ENCODE measurements around the gene OSBPL2. TPM values are rescaled to one million over a fixed set of nuclear protein-coding genes. Genes with fewer than 3 reads are reported as not detected.
A peak's percentile ranks its signal among the peaks of the same experiment; 100 is the strongest.

OSBPL2 gene
- total and polyA plus RNA-seq, 9 of the 15 experiments (the other 6 are each of a cell fraction or from before 2014, with no cell fraction given), result 2.5 to 25.6 (median 14.1) TPM

DNA sequence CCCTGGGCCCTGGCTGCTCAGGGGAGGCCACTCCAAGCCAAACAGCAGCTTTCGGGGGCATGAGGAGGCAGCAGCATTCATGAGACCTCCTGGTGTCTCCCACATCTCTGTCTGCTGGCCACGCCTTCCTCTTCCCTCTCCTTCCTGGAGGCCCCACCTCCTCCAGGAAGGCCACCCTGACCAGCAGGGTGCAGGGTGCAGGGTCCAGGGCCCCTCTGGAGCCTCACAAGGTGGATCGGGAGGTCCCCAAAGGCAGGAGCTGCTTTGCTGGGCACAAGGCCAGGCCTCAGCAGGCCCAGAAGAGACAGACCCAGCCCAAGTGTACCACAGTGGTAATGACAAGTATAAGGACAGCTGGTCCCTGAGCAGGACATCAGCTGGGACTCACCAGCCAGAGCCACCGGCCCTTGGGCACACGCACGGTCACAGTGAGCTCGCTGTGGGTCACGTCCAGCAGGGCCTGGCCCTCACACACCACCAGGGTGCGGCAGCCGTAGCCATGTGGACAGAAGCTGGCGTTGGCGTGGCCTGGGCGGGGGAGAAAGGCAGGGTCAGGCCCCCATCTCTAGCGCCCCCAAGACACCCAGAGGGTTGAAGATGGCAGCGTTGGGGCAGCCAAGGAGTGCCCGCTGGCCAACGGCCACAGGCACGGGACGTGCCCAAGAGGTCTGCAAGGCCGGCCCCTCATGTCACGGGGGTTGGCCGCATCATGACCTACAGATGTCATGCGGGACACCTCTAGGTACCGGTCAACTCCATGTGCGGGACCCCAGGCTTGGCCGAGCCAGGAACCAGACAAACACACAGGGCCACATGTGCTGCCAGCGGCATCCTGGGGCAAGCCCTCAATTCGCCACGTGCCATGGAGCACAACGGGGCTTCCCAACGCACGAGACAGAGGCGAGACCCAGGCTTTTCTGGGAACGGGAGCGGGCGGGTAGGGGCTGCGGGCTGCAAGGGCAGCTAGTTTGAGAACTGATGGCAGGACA, 91.4 kb downstream of the OSBPL2 start:
- Histone ChIP-seq H3K27me3 (ENCODE audit: control insufficient read depth in 2 of 2, insufficient read depth in 2 of 2, low read length in 2 of 2) (no peaks in the 10 kb centered on the region), H3K4me1 (replicated peaks in 1 of 2; ENCODE audit: control insufficient read depth in 2 of 2, insufficient read depth in 2 of 2, low read length in 2 of 2) (peaks cover 0 to 10% of the 10 kb centered on the region in 2 experiments; a peak in 1 of 5 replicates), H3K9me1 (ENCODE audit: control insufficient read depth, insufficient read depth, low read length) (no peaks in the 10 kb centered on the region), H3K4me3 (no peak overlapping the region), H3K36me3 (ENCODE audit: control insufficient read depth, insufficient read depth, low read length) (peaks cover 96% of the 10 kb centered on the region; the same call in 2 of the 3 replicates), H3K9ac (ENCODE audit: insufficient read depth in 1 of 2, low read depth in 2 of 2, low read length in 2 of 2) (no peak overlapping the region; a peak in 1 of 4 replicates), H2AFZ (ENCODE audit: low read depth, low read length) (no peak overlapping the region), H3K9me3 (replicated peaks; ENCODE audit: control insufficient read depth, insufficient read depth, low read depth, low read length) (no peaks in the 10 kb centered on the region), H3K4me2 (ENCODE audit: insufficient read depth, low read length) (no peak overlapping the region), H3K79me2 (ENCODE audit: control insufficient read depth, insufficient read depth, low read length) (no peaks in the 10 kb centered on the region), H3K27ac (ENCODE audit: extremely low read depth, low read depth, low read length) (no peak overlapping the region), H4K20me1 (replicated peaks; ENCODE audit: control insufficient read depth, insufficient read depth, low read length) (no peaks in the 10 kb centered on the region)
- in situ Hi-C loops (cut with MboI), result no loop called here
- BruUV-seq (replicated peaks), result no TSS peak
- ATAC-seq (no peak), FAIRE-seq (no peak), DNase-seq (ENCODE audit: extremely low read depth in 1 of 4, low spot score in 3 of 4) (no peak)
- ChIA-PET POLR2A (no interaction called here), CTCF (ENCODE audit: low intra/inter-chr PET ratio) (no interaction called here)
- WGBS (ENCODE audit: insufficient coverage, low coverage, missing lambda C conversion rate), result 98% methylated on average over 25 of the region's 37 CpGs
- intact Hi-C loops (cut with micrococcal nuclease), result no loop called here
- TF ChIP-seq NBN (IDR thresholded peaks at IDR 0.05; ENCODE audit: low read depth) (no peak), ZFP36 (IDR thresholded peaks at IDR 0.05; ENCODE audit: low read depth, low read length, partially characterized antibody) (peak; percentile 78), GATAD2B (IDR thresholded peaks at IDR 0.05; ENCODE audit: borderline replicate concordance) (no peak), RBM15 (IDR thresholded peaks at IDR 0.05; ENCODE audit: insufficient read depth, low read length) (no peak), POLR2G (IDR thresholded peaks at IDR 0.05; ENCODE audit: low read depth, low read length) (peak; percentile 58), ZNF124 (CRISPR knock-in tag; IDR thresholded peaks at IDR 0.05) (no peak), ZNF146 (CRISPR knock-in tag; IDR thresholded peaks at IDR 0.05; ENCODE audit: unreplicated experiment) (no peak), SIN3A (IDR thresholded peaks at IDR 0.05; ENCODE audit: borderline replicate concordance in 2 of 2, control insufficient read depth in 1 of 2, low read depth in 2 of 2, low read length in 2 of 2) (no peak)
- TF ChIP-seq, protein P1, sequence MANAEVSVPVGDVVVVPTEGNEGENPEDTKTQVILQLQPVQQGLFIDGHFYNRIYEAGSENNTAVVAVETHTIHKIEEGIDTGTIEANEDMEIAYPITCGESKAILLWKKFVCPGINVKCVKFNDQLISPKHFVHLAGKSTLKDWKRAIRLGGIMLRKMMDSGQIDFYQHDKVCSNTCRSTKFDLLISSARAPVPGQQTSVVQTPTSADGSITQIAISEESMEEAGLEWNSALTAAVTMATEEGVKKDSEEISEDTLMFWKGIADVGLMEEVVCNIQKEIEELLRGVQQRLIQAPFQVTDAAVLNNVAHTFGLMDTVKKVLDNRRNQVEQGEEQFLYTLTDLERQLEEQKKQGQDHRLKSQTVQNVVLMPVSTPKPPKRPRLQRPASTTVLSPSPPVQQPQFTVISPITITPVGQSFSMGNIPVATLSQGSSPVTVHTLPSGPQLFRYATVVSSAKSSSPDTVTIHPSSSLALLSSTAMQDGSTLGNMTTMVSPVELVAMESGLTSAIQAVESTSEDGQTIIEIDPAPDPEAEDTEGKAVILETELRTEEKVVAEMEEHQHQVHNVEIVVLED (CRISPR knock-in tag; IDR thresholded peaks at IDR 0.05), result no peak

All from K562 (cell line).